Ascending aorta (tissue), 2 donors: ENCODE measurements around the gene ARRDC3. TPM values are rescaled to one million over a fixed set of nuclear protein-coding genes. Genes with fewer than 3 reads are reported as not detected.

Experiments
- DNase-seq, 2 donors: peaks; one replicate each; pipeline ENCODE4 v3.0.0-alpha.2; 2019; ENCODE audit warnings: low spot score in 2 of 2
- H3K27ac ChIP-seq, 2 donors: fragments of 200-600 bp; sonication (generic); one replicate each; pipeline ENCODE4 v1.5.1; 2016 to 2017; ENCODE audit warnings: mild to moderate bottlenecking in 1 of 2
- H3K27me3 ChIP-seq: fragments of 200-600 bp; sonication (generic); one replicate; pipeline ENCODE4 v1.5.1; 2017
- H3K36me3 ChIP-seq, 2 donors: fragments of 200-600 bp; sonication (generic); one replicate each; pipeline ENCODE4 v1.5.1; 2016
- H3K4me1 ChIP-seq, 2 donors: fragments of 200-600 bp; sonication (generic); one replicate each; pipeline ENCODE4 v1.5.1; 2016 to 2017; ENCODE audit warnings: mild to moderate bottlenecking in 1 of 2
- H3K4me3 ChIP-seq, 2 donors: fragments of 200-600 bp; sonication (generic); one replicate each; pipeline ENCODE4 v1.5.1; 2016 to 2017; ENCODE audit warnings: mild to moderate bottlenecking in 1 of 2
- H3K9me3 ChIP-seq, 2 donors: fragments of 200-600 bp; sonication (generic); one replicate each; pipeline ENCODE4 v1.5.1; 2016
- intact Hi-C: fragments of 100-400 bp; cut with DNase I; formaldehyde crosslinking; loops from one replicate; pipeline ENCODE4 v1.15.1; 2023
- total RNA-seq: library from RNA; depleted of rRNA; stranded (reverse); fragments of >200 nt; gene quantifications from one replicate; pipeline ENCODE4 v1.1.0, GENCODE V29; 2016
- TF ChIP-seq, protein P1 (sequence below), 3 experiments: fragments of 200-600 bp in 2 of 3; fragments of 450-650 bp in 1 of 3; sonication (generic) in 2 of 3; IDR thresholded peaks; one replicate each; pipeline ENCODE4 v1.5.1; 2016 to 2019; ENCODE audit warnings: antibody characterized with exemption in 3 of 3, mild to moderate bottlenecking in 1 of 3, moderate library complexity in 1 of 3

Gene ARRDC3
- total RNA-seq, 1 donor from 2014 or later = 30.1 TPM

GRCh38 chr5:91373006-91373405 lies 10.1 kb downstream of the ARRDC3 start:
- no peak for DNase-seq
- intact Hi-C loops = no loop called here
- no peak overlapping the region for H3K4me3 ChIP-seq
- peaks cover 33 to 78% of the 10 kb centered on the region in 2 donors for H3K36me3 ChIP-seq
- H3K9me3 ChIP-seq = no peaks in the 10 kb centered on the region
- H3K4me1 ChIP-seq = peaks cover 0 to 15% of the 10 kb centered on the region in 2 donors
- TF ChIP-seq, protein P1, sequence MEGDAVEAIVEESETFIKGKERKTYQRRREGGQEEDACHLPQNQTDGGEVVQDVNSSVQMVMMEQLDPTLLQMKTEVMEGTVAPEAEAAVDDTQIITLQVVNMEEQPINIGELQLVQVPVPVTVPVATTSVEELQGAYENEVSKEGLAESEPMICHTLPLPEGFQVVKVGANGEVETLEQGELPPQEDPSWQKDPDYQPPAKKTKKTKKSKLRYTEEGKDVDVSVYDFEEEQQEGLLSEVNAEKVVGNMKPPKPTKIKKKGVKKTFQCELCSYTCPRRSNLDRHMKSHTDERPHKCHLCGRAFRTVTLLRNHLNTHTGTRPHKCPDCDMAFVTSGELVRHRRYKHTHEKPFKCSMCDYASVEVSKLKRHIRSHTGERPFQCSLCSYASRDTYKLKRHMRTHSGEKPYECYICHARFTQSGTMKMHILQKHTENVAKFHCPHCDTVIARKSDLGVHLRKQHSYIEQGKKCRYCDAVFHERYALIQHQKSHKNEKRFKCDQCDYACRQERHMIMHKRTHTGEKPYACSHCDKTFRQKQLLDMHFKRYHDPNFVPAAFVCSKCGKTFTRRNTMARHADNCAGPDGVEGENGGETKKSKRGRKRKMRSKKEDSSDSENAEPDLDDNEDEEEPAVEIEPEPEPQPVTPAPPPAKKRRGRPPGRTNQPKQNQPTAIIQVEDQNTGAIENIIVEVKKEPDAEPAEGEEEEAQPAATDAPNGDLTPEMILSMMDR (IDR thresholded peaks at IDR 0.05) = no peak
- peak overlapping the region; percentile 20 to 53 for H3K27ac ChIP-seq
- H3K27me3 ChIP-seq = no peaks in the 10 kb centered on the region

DNA sequence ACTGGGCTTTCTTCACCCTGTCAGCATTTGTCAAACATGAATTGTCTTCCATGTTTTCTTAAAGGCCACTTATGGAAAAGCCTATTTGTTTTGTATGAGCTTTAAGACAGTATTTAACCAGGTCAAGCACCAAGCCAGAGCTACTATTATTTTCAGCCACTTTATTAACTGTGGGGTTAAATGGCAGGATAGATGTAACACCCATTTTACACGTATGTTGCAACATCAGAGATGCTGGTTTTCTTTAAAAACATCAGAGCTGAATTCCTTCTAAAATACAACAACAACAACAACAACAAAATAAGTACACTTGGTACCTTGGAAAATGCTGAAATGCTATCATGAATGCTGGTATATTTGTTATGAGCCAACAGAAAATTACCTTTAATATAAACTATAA lies 13.6 kb downstream of the ARRDC3 start:
- H3K27ac ChIP-seq = peak overlapping the region in 1 of 2 donors; percentile 51
- H3K27me3 ChIP-seq = no peaks in the 10 kb centered on the region
- H3K36me3 ChIP-seq = peaks cover 31 to 69% of the 10 kb centered on the region in 2 donors
- H3K4me1 ChIP-seq = peaks cover 0 to 15% of the 10 kb centered on the region in 2 donors
- DNase-seq = no peak
- intact Hi-C loops = no loop called here
- no peak overlapping the region for H3K4me3 ChIP-seq
- TF ChIP-seq, protein P1 (IDR thresholded peaks at IDR 0.05) = no peak
- no peaks in the 10 kb centered on the region for H3K9me3 ChIP-seq

- Histone ChIP-seq H3K27ac (peak overlapping the region; percentile 11 to 32), H3K36me3 (peaks cover 21 to 56% of the 10 kb centered on the region in 2 donors), H3K27me3 (no peaks in the 10 kb centered on the region), H3K4me1 (peaks cover 0 to 15% of the 10 kb centered on the region in 2 donors), H3K9me3 (no peaks in the 10 kb centered on the region), H3K4me3 (no peak overlapping the region)
- TF ChIP-seq, protein P1 (IDR thresholded peaks at IDR 0.05) = no peak
- DNase-seq = no peak
- intact Hi-C loops = no loop called here
These were observed 15.0 kb downstream of the ARRDC3 start for GRCh38 chr5:91367908-91368648.

DNA sequence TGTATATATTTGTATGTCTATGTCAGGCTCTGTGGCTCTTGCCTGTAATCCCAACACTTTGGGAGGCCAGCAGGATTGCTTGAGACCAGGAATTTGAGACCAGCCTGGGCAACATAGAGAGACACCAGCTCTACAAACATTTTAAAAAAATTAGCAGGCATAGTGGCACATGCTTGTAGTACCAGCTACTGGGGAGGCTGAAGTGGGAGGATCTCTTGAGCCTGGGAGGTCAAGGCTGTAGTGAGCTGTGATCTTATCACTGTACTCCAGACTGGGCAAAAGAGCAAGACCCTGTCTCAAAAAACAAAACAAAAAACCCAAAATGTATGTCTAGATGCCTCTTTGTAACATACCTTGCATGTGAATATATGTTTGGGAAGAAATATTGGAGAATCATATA lies 15.8 kb downstream of the ARRDC3 start:
- Histone ChIP-seq H3K4me3 (no peak overlapping the region), H3K9me3 (no peaks in the 10 kb centered on the region), H3K4me1 (peaks cover 0 to 8% of the 10 kb centered on the region in 2 donors), H3K27ac (no peak overlapping the region), H3K27me3 (no peaks in the 10 kb centered on the region), H3K36me3 (peaks cover 21 to 49% of the 10 kb centered on the region in 2 donors)
- no peak for DNase-seq
- TF ChIP-seq, protein P1 (IDR thresholded peaks at IDR 0.05) = no peak
- intact Hi-C loops = no loop called here

DNA sequence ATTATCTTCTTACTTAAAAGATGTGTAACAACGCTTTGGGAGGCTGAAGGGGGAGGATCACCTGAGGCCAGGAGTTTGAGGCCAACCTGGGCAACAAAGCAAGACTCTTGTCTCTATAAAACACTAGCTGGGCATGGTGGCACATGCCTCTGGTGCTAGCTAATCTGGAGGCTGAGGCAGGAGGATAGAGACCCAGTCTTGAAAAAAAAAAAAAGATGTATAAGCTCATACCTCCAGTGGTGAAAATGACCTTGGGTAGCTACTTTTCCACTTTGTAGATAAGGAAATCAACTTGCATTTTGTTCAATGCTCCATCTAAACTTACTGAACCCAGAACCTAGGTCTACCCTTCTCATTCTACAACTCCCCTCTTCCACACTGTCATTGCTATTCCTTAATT lies 16.6 kb downstream of the ARRDC3 start:
- DNase-seq = no peak
- Histone ChIP-seq H3K27ac (no peak overlapping the region), H3K4me3 (no peak overlapping the region), H3K36me3 (peaks cover 21 to 42% of the 10 kb centered on the region in 2 donors), H3K27me3 (no peaks in the 10 kb centered on the region), H3K9me3 (no peaks in the 10 kb centered on the region), H3K4me1 (peaks cover 0 to 8% of the 10 kb centered on the region in 2 donors)
- intact Hi-C loops = no loop called here
- TF ChIP-seq, protein P1 (IDR thresholded peaks at IDR 0.05) = no peak
